B cell (primary cell): Measurements from ENCODE around the gene DNAJC11. TPM values are rescaled to one million over a fixed set of nuclear protein-coding genes. Genes with fewer than 3 reads are reported as not detected.

ENCODE experiments used
- ATAC-seq: fragments of 200-7000 bp; cut with Tn5 transposase; one replicate; pipeline ENCODE4 v1.10.0; 2021; ENCODE audit warnings: low read depth, mild to moderate bottlenecking, moderate number of reproducible peaks, moderate library complexity
- CTCF ChIA-PET: fragments of 350-600 bp; sonication (Branson Sonifier 250); formaldehyde crosslinking; loops from one replicate; lab custom pipeline; 2021; ENCODE audit warnings: antibody characterized with exemption, inconsistent platforms; lab: Charles Lee
- POLR2A ChIA-PET: fragments of 350-600 bp; sonication (Branson Sonifier 250); formaldehyde crosslinking; loops from one replicate; lab custom pipeline; 2021; ENCODE audit warnings: antibody characterized with exemption; lab: Charles Lee
- DNase-seq: peaks from one replicate; pipeline ENCODE4 v3.0.0; 2013
- H2AFZ ChIP-seq: 2 replicates; pipeline ENCODE4 v1.6.1; 2012; ENCODE audit warnings: mild to moderate bottlenecking, low read depth, low read length; ENCODE audit not compliant: insufficient read depth, poor library complexity, severe bottlenecking
- H3K27ac ChIP-seq, 2 donors: 1 replicate in 1 of 2; 2 replicates in 1 of 2; pipeline ENCODE4 v1.5.1; 2012 to 2013; ENCODE audit warnings: low read length in 2 of 2, mild to moderate bottlenecking in 2 of 2, moderate library complexity in 1 of 2
- H3K27me3 ChIP-seq, 4 experiments: fragments of 200-600 bp in 1 of 4; sonication (generic) in 1 of 4; replicated peaks in 1 of 4; 1 replicate in 2 of 4; 2 replicates in 2 of 4; pipeline versions ENCODE4 v1.6.1 to v1.7.0; 2013 to 2016; ENCODE audit warnings: low read length in 3 of 4, mild to moderate bottlenecking in 2 of 4, mixed read lengths in 1 of 4, moderate library complexity in 1 of 4; ENCODE audit not compliant: insufficient read depth in 4 of 4, control insufficient read depth in 3 of 4; ENCODE audit errors: control extremely low read depth in 1 of 4
- H3K36me3 ChIP-seq, 2 experiments: replicated peaks in 1 of 2; 1 replicate in 1 of 2; 2 replicates in 1 of 2; pipeline versions ENCODE4 v1.6.1 to v1.7.1; 2013; ENCODE audit warnings: low read length in 1 of 2; ENCODE audit not compliant: insufficient read depth in 2 of 2, control insufficient read depth in 1 of 2; ENCODE audit errors: control extremely low read depth in 1 of 2, extremely low read depth in 1 of 2
- H3K4me1 ChIP-seq, 2 donors: fragments of 200-600 bp in 1 of 2; sonication (generic) in 1 of 2; 1 replicate in 1 of 2; 2 replicates in 1 of 2; pipeline versions ENCODE4 v1.5.1 to v1.6.1; 2013 to 2017; ENCODE audit warnings: low read length in 2 of 2; ENCODE audit not compliant: control insufficient read depth in 2 of 2, insufficient read depth in 2 of 2
- H3K4me2 ChIP-seq: replicated peaks from 2 replicates; pipeline ENCODE3; 2012; ENCODE audit warnings: mild to moderate bottlenecking, low read depth, low read length; ENCODE audit not compliant: poor library complexity, severe bottlenecking
- H3K4me3 ChIP-seq, 5 experiments: fragments of 200-600 bp in 1 of 5; sonication (generic) in 1 of 5; 1 replicate in 3 of 5; 2 replicates in 2 of 5; pipeline versions ENCODE4 v1.5.1 to v1.7.0; 2011 to 2016; ENCODE audit warnings: low read length in 4 of 5, mild to moderate bottlenecking in 4 of 5, low read depth in 2 of 5, control low read depth in 1 of 5, moderate library complexity in 1 of 5; ENCODE audit not compliant: insufficient read depth in 1 of 5; ENCODE audit errors: control extremely low read depth in 1 of 5, extremely low read depth in 1 of 5
- H3K79me2 ChIP-seq: fragments of 200-600 bp; sonication (generic); one replicate; pipeline ENCODE4 v1.6.0; 2016; ENCODE audit warnings: low read length; ENCODE audit not compliant: control insufficient read depth, insufficient read depth
- H3K9ac ChIP-seq: fragments of 200-600 bp; sonication (generic); 2 replicates; pipeline ENCODE4 v1.6.1; 2017; ENCODE audit warnings: mild to moderate bottlenecking, low read length, moderate library complexity
- H3K9me3 ChIP-seq, 3 donors: one replicate each; pipeline versions ENCODE4 v1.6.1 to v1.7.1; 2013; ENCODE audit warnings: low read length in 2 of 3; ENCODE audit not compliant: control insufficient read depth in 2 of 3, insufficient read depth in 1 of 3; ENCODE audit errors: control extremely low read depth in 1 of 3
- H4K20me1 ChIP-seq: 2 replicates; pipeline ENCODE4 v1.6.0; 2012; ENCODE audit warnings: mild to moderate bottlenecking, low read length; ENCODE audit not compliant: insufficient read depth, control insufficient read depth, poor library complexity, severe bottlenecking
- H3K27ac Mint-ChIP-seq: one replicate; pipeline ENCODE4 v1.8.0; 2021; ENCODE audit warnings: mixed read lengths
- H3K27me3 Mint-ChIP-seq: one replicate; pipeline ENCODE4 v1.8.0; 2021; ENCODE audit warnings: mixed read lengths
- H3K4me1 Mint-ChIP-seq: one replicate; pipeline ENCODE4 v1.8.0; 2021; ENCODE audit warnings: mixed read lengths
- H3K4me3 Mint-ChIP-seq: one replicate; pipeline ENCODE4 v1.8.0; 2021; ENCODE audit warnings: mixed read lengths
- H3K9me3 Mint-ChIP-seq: one replicate; pipeline ENCODE4 v1.8.0; 2022; ENCODE audit warnings: mixed read lengths; ENCODE audit not compliant: insufficient read depth
- CTCF ChIP-seq: fragments of 200-600 bp; IDR thresholded peaks from one replicate; pipeline ENCODE4 v1.8.0; 2022; ENCODE audit warnings: antibody characterized with exemption, mild to moderate bottlenecking
- EZH2 ChIP-seq: IDR thresholded peaks from 2 replicates; pipeline ENCODE4 v1.6.1; 2012; ENCODE audit warnings: borderline replicate concordance, low read depth, mild to moderate bottlenecking, moderate library complexity, low read length; ENCODE audit not compliant: insufficient read depth, poor library complexity, severe bottlenecking
- WGBS: methylation state at CpG from one replicate; pipeline ENCODE4 v1.1.5; 2013; ENCODE audit warnings: missing lambda C conversion rate; ENCODE audit not compliant: insufficient coverage; 5-methylcytosine and 5-hydroxymethylcytosine counted together
- intact Hi-C: fragments of 100-400 bp; cut with micrococcal nuclease; formaldehyde crosslinking; loops from one replicate; pipeline ENCODE4 v1.10.0; 2022
- polyA plus RNA-seq: library from polyadenylated mRNA; depleted of rRNA; stranded (reverse); fragments of >200 nt; gene quantifications from 2 replicates; pipeline ENCODE4 v1.2.3, GENCODE V29; 2012
- total RNA-seq, 2 donors: library from RNA; stranded (reverse); fragments of 120-200 nt in 1 of 2; gene quantifications; 1 replicate in 1 of 2; 2 replicates in 1 of 2; pipeline versions ENCODE4 v1.2.3 to v1.2.4, GENCODE V29; 2013 to 2022

Gene DNAJC11
- total and polyA plus RNA-seq, 2 donors (not counting 1 experiment from before 2014, with no cell fraction given), result 29.2 to 51.6 TPM

- no peaks in the 10 kb centered on the region for H3K4me1 ChIP-seq
- Mint-ChIP-seq H3K9me3 (no peaks in the 10 kb centered on the region), H3K27ac (no peak overlapping the region), H3K4me3 (no peak overlapping the region), H3K4me1 (no peaks in the 10 kb centered on the region), H3K27me3 (no peaks in the 10 kb centered on the region)
- TF ChIP-seq EZH2 (no peak), CTCF (no peak)
- intact Hi-C loops, result no loop called here
- POLR2A ChIA-PET, result no interaction called here
- H4K20me1 ChIP-seq, result no peaks in the 10 kb centered on the region
- H3K9me3 ChIP-seq, result no peaks in the 10 kb centered on the region
- DNase-seq (no peak), ATAC-seq (no peak)
- 93% methylated on average over 4 of the region's 5 CpGs for WGBS
- no peak overlapping the region for H3K4me2 ChIP-seq
- no peak overlapping the region for H2AFZ ChIP-seq
- H3K9ac ChIP-seq, result no peak overlapping the region
- H3K36me3 ChIP-seq, result peaks cover 14 to 38% of the 10 kb centered on the region in 2 experiments
- CTCF ChIA-PET, result no interaction called here
- H3K4me3 ChIP-seq, result no peak overlapping the region
- H3K79me2 ChIP-seq, result peaks cover 4% of the 10 kb centered on the region
- H3K27me3 ChIP-seq, result no peaks in the 10 kb centered on the region
- H3K27ac ChIP-seq, result no peak overlapping the region
Observed at GRCh38 chr1:6673816-6674398, 27.7 kb downstream of the DNAJC11 start.

GRCh38 chr1:6672558-6672957 is 29.1 kb downstream of the DNAJC11 start:
- no peak overlapping the region for H3K4me3 Mint-ChIP-seq
- no peak for ATAC-seq
- intact Hi-C loops, result no loop called here

More at GRCh38 chr1:6672558-6672957, 29.1 kb downstream of the DNAJC11 start:
- no peaks in the 10 kb centered on the region for H3K4me1 Mint-ChIP-seq
- no peaks in the 10 kb centered on the region for H4K20me1 ChIP-seq
- H2AFZ ChIP-seq, result no peak overlapping the region
- H3K36me3 ChIP-seq, result peaks cover 6 to 30% of the 10 kb centered on the region in 2 experiments
- no peak overlapping the region for H3K9ac ChIP-seq
- no peaks in the 10 kb centered on the region for H3K4me1 ChIP-seq
- TF ChIP-seq EZH2 (no peak), CTCF (no peak)
- H3K27me3 ChIP-seq, result no peaks in the 10 kb centered on the region
- no peaks in the 10 kb centered on the region for H3K27me3 Mint-ChIP-seq
- no peak overlapping the region for H3K27ac ChIP-seq
- no peaks in the 10 kb centered on the region for H3K9me3 Mint-ChIP-seq
- peaks cover 2% of the 10 kb centered on the region for H3K79me2 ChIP-seq
- H3K27ac Mint-ChIP-seq, result no peak overlapping the region
- H3K9me3 ChIP-seq, result no peaks in the 10 kb centered on the region
- DNase-seq, result no peak
- CTCF ChIA-PET, result interaction anchor here (0.8 kb wide), 1 partner anchor 217 kb away, joined by 3 read pairs; no protein-coding TSS in a partner anchor
- H3K4me3 ChIP-seq, result no peak overlapping the region
- WGBS, result 100% methylated on average over 1 of the region's 2 CpGs
- POLR2A ChIA-PET, result no interaction called here
- no peak overlapping the region for H3K4me2 ChIP-seq
